Fibroblast of mammary gland (primary cell): ENCODE measurements around the gene LCNL1.

Source experiments
- DNase-seq: peaks from one replicate; pipeline ENCODE4 v3.0.0-alpha.2; 2010; ENCODE audit warnings: low read depth
- H3K4me3 ChIP-seq: 2 replicates; pipeline ENCODE4 v1.5.1; 2011; ENCODE audit warnings: low read depth, mild to moderate bottlenecking, low read length, moderate library complexity; ENCODE audit not compliant: control insufficient read depth
- TF ChIP-seq, protein P1 (sequence below): conservative IDR thresholded peaks from 2 replicates; pipeline ENCODE4 v1.5.1; 2011; ENCODE audit warnings: low read depth, low read length, inconsistent platforms; ENCODE audit not compliant: control insufficient read depth, insufficient read depth

Gene LCNL1

DNA sequence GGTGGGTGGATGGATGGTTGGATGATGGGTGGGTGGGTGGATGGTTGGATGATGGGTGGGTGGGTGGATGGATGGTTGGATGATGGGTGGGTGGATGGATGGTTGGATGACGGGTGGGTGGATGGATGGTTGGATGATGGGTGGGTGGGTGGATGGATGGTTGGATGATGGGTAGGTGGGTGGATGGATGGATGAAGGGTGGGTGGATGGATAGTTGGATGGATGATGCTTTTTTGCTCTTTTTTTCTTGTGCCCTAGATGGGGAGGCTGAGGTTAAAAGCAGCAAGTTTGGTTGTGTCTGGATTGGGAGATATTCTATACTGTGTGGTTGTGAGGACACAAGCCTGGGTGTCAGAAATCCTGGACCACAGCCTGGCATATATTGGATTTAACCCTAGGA, 25.3 kb upstream of the LCNL1 start:
- H3K4me3 ChIP-seq: no peak overlapping the region
- no peak for DNase-seq
- TF ChIP-seq, protein P1, sequence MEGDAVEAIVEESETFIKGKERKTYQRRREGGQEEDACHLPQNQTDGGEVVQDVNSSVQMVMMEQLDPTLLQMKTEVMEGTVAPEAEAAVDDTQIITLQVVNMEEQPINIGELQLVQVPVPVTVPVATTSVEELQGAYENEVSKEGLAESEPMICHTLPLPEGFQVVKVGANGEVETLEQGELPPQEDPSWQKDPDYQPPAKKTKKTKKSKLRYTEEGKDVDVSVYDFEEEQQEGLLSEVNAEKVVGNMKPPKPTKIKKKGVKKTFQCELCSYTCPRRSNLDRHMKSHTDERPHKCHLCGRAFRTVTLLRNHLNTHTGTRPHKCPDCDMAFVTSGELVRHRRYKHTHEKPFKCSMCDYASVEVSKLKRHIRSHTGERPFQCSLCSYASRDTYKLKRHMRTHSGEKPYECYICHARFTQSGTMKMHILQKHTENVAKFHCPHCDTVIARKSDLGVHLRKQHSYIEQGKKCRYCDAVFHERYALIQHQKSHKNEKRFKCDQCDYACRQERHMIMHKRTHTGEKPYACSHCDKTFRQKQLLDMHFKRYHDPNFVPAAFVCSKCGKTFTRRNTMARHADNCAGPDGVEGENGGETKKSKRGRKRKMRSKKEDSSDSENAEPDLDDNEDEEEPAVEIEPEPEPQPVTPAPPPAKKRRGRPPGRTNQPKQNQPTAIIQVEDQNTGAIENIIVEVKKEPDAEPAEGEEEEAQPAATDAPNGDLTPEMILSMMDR: no peak

DNA sequence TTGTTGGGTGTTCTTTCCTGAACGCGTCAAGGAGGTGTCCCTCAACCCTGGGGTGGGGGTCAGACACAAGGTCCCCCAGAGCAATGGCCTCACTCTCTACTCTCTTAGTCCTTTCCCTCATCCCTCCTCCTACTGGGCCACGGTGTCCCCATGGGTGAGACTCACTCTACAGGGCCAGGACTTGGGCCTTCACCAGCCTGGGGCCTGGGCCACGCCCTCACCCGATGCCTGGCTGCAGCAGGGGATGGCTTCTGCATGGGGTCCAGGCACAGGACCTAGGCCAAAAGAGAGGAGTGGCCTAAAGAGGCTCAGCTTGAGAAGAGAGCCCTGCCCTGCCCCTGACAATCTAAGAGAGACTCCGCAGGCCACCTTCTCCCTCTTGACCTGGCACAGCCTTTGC, 24.9 kb upstream of the LCNL1 start:
- H3K4me3 ChIP-seq: no peak overlapping the region
- no peak for DNase-seq
- TF ChIP-seq, protein P1: no peak

DNA sequence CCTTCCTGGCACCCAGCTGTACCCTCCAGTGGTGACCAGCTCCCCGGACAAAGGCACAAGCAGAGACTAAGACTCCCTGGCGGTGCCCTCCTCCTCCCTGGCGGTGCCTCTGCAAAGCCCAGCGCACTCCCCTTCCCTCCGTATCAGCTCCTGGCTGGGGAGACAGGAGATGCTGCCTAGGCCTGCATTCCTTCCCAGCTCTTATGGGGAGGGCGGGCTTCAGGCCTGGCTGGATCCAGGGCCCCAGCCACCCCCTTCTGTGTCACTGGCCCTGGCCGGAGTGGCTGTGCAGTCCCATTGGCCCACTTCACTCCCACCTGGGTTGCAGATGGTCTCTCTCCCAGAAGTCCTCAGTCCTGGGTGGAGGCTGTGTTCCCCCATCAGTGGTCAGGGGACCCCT, 24.3 kb upstream of the LCNL1 start:
- TF ChIP-seq, protein P1: no peak
- DNase-seq: no peak
- H3K4me3 ChIP-seq: no peak overlapping the region

DNA sequence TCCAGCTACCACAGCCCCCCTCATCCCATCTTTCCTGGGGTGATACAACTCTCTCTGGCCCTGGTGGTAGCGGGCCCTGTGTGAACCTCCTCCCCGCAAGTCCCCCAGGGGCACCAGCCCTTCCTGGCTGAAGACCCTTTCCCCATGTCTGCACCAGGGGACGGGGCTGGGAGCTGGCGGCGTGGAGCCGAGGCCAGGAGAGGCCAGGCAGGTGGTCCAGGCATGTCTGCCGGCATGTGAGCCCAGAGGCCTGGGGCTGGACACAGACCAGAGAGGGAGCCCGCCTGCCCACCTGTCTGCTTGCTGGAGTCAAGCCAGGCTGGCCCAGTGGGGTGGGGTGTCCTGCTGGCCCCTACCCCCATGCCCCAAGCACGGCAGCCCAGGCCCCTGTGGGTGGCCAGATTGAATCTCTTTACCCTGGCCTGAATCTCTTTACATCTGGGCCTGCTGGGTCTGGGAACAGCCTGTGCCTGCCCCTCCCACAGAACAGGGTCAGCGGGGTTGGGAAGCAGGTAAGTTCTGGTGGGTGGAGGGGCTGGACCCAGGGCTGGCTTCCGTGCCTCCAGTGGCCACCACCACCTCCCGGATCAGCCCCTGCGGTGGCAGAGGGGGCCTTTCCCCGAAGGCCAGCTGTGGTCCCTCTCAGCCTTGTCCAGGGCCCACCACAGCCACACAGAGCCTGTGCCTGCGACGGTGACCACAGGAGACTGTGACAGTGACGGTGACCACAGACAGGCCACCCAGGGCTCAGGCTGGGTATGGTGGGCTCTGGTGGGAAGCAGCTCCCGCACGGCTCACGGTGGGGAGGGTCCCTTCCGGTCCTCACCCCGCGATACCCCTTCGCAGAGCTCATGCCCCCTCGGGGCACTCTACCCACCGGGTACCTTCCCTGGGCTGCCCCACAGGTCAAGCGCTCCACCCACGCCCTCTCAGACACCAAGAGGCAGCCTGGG, 23.6 kb upstream of the LCNL1 start:
- H3K4me3 ChIP-seq: no peak overlapping the region
- DNase-seq: no peak
- TF ChIP-seq, protein P1: no peak

DNA sequence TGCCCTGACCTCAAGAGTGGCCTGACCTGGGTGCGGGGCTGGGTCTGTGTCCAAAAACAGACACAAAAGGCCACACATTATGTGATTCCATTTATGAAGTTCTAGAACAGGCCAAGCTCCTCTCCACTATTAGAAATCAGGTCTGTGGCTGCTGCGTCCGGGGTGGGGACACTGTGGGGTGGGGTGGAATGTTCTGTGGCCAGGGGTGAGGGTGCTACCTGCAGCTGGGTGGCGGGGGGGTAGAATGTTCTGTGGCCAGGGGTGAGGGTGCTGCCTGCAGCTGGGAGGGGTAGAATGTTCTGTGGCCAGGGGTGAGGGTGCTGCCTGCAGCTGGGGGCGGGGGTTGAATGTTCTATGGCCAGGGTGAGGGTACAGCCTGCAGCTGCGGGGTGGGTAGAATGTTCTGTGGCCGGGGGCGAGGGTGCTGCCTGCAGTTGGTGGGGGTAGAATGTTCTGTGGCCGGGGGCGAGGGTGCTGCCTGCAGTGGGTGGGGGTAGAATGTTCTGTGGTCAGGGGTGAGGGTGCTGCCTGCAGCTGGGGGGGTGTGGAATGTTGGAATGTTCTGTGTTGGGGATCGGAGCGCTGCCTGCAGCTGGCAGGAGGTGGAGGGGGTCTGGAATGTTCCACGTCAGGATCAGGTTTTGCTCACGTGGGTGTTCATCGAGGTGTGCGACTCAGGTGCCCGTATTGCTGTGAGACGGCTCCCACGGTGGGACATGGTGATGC, 22.4 kb upstream of the LCNL1 start:
- DNase-seq: no peak

DNA sequence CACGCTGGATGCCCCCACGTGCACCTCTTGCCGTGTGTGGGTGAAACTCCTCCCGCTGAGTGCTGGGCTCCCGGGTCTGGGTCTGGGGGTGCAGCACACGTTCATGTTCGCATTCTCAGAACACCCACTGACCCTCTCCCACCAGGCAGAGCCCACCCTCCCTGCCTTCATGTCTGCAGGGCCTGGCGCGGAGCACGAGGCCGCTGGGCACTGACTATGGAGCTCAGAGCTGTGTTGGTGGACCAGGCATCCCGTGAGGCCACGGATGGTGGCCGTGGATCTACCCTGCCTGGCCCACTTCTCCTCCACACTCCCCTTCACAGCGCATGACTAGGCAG, 21.9 kb upstream of the LCNL1 start:
- TF ChIP-seq, protein P1: no peak
- no peak overlapping the region for H3K4me3 ChIP-seq
- DNase-seq: no peak

More for the DNA sequence above, 22.4 kb upstream of the LCNL1 start:
- H3K4me3 ChIP-seq: no peak overlapping the region
- TF ChIP-seq, protein P1: no peak
